ENCODE measurements around the gene MED26.
A peak's percentile ranks its signal among the peaks of the same experiment; 100 is the strongest.
"Not testable (repeated sequence)": the region's sequence is repeated elsewhere in the genome, so short reads cannot be mapped to it uniquely, and the experiment has no call there.

The MED26 gene, protein sequence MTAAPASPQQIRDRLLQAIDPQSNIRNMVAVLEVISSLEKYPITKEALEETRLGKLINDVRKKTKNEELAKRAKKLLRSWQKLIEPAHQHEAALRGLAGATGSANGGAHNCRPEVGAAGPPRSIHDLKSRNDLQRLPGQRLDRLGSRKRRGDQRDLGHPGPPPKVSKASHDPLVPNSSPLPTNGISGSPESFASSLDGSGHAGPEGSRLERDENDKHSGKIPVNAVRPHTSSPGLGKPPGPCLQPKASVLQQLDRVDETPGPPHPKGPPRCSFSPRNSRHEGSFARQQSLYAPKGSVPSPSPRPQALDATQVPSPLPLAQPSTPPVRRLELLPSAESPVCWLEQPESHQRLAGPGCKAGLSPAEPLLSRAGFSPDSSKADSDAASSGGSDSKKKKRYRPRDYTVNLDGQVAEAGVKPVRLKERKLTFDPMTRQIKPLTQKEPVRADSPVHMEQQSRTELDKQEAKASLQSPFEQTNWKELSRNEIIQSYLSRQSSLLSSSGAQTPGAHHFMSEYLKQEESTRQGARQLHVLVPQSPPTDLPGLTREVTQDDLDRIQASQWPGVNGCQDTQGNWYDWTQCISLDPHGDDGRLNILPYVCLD

DNA sequence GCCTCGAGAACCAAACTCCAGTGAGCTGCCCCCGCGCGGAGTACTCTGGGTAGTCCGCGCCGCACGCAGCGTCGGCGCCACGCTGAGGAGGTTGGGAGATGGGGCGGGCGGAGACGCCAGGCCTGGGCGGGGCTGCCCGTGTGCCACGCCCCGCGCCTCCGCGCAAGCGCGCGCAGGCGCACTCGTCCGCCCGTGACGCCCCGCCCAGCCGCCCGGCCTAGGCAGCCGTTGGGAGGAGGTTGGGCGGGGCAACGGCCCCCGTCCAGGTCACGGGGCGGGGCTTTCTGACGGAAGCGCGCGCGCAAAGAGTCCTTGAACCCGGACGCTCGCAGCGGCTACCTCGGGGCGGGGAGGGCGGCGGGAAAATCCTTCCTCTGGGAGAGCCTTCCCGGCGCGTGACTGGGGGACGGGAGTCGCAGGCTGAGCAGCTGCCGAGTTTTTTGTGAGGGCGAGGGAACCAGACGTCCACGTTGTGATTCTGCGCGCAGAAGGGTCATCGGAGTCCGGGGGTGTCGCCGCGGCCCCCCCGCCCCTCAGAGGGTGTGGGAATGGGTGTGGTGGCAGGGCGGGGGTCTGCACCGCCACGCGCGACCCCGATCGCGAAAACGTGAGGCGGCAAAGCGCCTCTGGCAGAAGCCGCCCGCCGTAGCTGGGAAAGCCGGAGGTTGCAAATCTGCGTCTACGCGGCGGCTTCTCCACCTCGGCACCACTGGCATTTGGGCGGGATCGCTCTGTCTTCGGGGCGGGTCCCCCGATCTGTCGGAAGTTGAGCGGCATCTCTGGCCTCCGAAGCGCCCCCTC is at the start of gene MED26:
Gene MED26 (minus strand): TSS at position 22 of the 801 bp plus-strand sequence. CDS start 261 bp downstream, outside the sequence.
- DNase-seq (ENCODE audit: low read depth in 2 of 2): peak; percentile 96 to 97

DNA sequence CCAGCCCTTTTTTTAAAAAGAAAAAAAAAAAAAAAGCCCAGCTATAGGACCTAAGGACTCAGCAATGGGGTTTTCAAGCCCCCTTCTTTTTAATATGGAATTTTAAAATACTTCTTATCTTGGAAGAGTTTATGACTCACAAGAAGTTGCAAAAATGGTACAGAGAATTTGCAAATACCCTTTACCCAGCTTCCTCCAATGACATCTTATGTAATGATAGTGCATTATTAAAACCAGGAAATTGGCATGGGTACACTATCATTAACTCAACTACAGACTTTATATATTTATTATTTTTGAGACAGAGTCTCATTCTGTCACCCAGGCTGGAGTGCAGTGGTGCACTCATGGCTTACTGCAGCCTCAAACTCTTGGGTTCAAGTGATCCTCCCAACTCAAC is 49.1 kb upstream of the MED26 start:
- no peak for DNase-seq (ENCODE audit: low read depth in 2 of 2)

DNA sequence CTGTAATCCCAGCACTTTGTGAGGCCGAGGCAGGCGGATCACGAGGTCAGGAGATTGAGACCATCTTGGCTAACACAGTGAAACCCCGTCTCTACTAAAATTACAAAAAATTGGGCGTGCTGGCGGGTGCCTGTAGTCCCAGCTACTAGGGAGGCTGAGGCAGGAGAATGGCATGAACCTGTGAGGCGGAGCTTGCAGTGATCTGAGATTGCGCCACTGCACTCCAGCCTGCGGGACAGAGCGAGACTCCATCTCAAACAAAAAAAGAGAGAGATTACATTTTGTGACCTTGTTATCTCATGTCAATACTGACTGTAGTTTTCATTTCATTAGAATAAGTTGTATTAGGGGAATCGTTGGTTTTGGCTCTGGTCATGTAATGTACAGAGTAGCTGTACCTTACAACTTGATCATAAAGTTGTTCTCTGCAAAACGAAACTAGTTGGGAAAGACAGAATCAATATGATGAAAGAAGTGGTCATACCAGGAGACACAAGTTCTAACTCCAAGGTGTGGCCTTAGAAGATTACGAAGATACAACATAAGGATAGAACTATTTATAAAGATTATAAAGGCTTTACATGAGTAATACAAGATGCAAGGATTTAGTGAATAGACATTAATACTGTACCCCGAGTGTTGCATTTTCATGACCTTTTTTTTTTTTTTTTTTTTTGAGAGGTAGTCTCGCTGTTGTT is 48.2 kb upstream of the MED26 start:
- DNase-seq (ENCODE audit: low read depth in 2 of 2): no peak

DNA sequence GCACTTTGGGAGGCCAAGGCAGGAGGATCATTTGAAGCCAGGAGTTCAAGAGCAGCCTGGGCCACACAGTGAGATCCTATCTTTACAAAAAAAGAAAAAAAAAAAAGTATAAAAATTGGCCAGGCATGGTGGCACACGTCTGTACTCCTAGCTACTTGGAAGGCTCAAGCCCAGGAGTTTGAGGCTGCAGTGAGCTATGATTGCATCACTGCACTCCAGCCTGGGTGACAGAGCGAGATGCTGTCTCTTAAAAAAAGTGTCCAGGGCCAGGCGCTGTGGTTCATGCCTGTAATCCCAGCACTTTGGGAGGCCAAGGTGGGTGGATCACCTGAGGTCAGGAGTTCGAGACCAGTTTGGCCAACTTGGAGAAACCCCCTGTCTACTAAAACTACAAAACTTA is 45.8 kb upstream of the MED26 start:
- DNase-seq (ENCODE audit: low read depth in 2 of 2): not testable (repeated sequence)

DNA sequence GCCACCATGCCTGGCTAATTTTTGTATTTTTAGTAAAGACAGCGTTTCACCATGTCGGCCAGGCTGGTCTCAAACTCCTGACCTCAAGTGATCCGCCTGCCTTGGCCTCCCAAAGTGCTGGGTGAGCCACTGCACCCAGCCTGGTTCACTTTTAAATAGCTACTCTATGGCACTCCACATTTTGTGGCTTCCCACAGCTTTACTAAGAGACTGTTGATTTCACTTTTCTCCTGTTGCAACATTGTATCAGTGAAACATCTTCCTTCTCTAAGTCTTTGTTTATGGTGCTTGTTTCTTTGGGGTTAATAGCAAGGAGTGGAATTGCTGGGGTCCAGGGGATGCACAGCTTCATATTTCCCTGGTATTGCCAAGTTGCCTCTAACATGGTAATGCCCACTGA is 45.2 kb upstream of the MED26 start:
- no peak for DNase-seq (ENCODE audit: low read depth in 2 of 2)

DNA sequence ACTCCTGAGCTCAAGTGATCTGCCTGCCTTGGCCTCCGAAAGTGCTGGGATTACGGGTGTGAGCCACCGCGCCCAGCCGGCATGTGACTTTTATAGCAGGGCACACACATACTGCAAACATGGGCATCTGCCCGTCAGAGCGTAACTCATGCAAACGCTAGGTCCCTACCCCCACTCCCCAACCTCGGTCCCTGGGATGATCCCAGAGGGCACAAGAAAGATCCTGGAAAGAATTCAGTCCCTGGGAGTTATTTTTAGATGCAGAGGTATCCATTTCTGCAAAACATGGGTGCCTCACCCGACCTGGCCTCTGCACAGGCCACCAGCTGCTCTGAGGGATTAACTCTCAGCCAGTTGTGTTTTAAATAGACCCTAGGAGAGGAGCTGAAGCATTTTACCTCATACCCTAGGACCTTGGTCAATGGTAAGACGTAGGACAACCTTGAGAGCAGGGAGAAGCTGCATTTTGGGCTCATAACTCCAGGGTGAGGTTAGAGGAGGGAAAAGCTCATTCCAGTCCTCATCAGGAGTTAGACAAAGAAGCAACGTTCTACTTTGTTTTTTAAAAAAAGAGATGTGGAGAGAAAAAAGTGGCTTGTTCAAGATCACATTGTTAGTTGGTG is 43.8 kb upstream of the MED26 start:
- no peak for DNase-seq (ENCODE audit: low read depth in 2 of 2)

DNA sequence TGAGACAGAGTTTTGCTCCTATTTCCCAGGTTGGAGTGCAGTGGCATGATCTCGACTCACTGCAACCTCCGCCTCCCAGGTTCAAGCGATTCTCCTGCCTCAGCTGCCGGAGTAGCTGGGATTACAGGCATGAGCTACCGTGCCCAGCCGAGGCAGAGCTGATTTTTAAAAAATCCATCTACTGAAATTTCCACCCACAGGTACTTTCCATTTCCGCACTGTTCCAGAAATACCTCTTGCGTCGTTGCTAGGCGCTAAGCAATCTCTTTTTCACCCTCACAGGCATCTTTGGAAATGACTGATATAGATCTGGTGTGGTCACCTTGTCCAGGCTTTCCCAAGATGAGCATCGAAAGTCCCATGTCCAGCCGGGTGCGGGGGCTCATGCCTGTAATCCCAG is 42.3 kb upstream of the MED26 start:
- DNase-seq (ENCODE audit: low read depth in 2 of 2): no peak

DNA sequence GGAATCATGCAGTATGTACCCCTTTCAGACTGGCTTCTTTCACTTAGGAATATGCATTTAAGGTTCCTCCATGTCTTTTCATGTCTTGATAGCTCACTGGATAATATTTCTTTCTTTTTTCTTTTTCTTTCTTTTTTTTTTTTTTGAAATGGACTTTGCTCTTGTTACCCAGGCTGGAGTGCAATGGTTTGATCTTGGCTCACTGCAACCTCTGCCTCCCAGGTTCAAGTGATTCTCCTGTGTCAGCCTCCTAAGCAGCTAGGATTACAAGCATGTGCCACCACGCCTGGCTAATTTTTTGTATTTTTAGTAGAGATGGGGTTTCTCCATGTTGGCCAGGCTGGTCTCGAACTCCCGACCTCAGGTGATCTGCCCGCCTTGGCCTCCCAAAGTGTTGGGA is 40.7 kb upstream of the MED26 start:
- DNase-seq (ENCODE audit: low read depth in 2 of 2): not testable (repeated sequence)

DNA sequence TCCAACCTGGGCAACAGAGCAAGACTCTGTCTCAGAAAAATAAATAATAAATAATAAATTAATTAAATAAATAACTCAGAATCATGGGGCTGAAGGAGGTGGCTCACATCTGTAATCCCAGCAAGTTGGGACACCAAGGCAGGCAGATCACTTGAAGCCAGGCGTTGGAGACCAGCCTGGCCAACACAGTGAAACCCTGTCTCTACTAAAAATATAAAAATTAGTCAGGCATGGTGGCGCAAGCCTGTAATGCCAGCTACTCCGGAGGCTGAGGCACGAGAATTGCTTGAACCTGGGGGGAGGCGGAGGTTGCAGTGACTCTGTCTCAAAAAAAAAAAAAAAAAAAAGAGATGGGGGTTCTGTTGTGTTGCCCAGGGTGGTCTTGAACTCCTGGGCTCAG is 40.2 kb upstream of the MED26 start:
- DNase-seq (ENCODE audit: low read depth in 2 of 2): no peak

DNA sequence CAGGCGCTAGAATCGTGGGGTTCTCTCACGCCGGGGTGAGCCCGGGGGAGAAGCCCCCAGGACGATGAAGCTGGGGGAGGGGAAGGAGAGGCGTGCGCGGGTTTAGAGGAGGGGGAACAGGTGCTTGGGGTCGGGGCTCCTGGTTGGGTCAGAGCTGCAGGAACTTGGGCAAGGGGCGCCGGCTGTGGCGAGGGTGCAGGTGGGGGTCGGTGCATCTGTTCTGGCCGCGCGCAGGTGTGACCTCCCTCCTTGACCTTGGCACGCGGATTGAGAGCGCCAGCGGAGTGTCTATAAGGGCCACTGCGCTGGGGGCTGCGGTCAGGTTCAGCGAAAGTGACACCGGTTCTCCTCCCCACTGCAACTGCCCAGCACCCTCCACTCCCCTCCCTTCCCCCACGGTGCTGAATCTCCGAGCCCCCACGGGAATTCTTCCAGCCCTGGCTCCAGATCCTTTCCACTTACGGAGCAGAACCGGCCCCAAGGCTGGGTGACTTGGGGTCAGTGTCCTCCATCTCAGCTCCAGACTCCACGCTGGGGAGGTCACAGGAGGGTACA is 33.6 kb upstream of the MED26 start:
- DNase-seq (ENCODE audit: low read depth in 2 of 2): no peak

DNA sequence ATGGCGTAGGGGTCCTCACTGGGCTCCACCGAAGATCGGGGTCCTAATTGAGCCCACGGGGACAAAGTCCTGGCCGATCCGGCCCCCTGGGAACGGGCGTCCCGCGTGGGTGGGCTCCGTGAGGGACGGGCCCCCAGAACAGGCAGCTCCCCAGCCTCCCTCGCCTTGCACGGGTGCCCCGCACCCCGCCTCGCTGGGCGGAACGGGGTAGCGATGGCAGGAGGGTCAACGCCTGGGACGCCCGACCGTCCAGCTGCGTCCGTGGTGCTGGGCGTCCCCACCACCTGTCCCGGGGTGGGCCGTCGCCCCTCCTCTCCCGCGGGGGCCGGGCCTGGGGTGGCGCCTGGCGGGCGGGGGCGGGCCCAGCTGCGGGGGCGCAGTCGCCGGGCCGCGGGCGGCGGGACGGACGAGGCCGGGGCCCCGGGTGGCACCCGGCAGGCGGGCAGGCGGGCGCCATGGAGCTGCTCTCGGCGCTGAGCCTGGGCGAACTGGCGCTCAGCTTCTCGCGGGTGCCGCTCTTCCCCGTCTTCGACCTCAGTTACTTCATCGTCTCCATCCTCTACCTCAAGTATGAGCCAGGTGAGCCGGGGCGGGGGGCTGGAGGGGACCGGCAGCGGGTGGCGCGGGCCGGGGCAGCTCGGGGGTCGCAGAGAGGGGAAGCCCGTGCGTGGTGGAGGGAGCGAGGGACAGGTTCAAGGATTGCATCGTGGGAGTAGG is 32.9 kb upstream of the MED26 start, which contains the start of gene TMEM38A:
Gene TMEM38A (plus strand): TSS at position 377 of the 717 bp plus-strand sequence. CDS start 79 bp downstream, at position 456.
- peak; percentile 21 to 43 for DNase-seq (ENCODE audit: low read depth in 2 of 2)

DNA sequence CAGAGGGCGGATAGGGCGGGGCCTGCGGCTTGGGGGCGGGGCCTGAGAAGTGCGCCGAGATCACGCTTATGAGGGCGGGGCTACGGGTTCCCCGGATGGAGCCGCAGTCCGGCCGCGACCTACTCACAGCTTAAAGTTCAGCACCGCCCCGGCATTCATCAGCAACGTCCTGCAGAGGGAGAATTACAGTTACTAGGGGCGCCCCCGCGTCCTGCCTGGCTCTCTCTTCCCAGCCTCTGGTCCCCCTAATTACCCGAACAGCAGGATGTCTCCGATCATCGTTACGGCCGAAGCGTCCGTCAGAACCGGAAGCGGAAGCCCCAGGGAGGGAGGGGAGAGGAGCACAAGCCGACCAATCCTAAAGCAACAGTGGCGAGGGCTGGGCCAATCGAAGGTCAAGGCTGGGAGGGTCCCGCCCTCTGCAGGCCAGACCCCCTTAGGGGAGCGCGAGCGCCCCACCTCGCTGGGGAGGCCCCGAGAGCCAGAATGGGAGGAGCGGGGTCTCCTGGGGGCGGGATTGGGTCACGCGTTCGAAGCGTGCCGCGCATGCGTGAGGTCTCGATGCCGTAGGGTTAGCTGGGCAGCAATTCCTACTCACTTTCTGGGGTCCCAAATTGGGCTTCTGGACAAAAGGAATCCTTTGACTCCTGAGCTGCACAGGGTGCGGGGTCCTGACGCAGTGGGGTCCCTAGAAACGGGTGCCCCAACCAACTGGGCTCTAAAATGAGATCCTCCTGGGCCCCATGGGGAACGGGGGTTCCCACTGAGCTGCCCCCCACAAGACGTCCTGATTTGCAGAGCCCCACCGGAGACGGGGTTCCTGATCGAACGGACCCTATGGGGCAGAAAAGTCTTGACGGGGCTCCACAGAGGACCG is 32.1 kb upstream of the MED26 start, which contains the start of gene SMIM7:
Gene SMIM7 (minus strand): TSS at position 313 of the 877 bp plus-strand sequence. CDS start 34 bp downstream, at position 279.
- peak; percentile 96 to 97 for DNase-seq (ENCODE audit: low read depth in 2 of 2)

DNA sequence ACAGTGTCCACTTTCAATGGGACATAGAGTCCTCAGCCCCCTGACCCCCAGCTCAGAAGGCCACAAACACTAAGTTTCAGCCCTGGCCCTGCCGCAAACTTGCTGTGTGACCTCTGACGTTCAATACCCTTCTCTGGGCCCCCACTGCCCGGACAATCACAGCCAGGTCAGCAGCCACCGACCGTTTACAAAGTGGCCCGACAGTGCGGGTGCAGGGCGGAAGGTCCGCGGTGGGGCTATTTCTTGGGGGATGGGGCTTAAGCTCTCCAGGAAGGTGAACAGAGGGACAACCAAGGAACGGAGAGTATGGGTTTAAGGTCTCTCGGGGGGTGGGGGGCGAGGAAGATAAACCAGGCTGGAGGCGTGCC is 31.4 kb upstream of the MED26 start:
- DNase-seq (ENCODE audit: low read depth in 2 of 2): no peak

DNA sequence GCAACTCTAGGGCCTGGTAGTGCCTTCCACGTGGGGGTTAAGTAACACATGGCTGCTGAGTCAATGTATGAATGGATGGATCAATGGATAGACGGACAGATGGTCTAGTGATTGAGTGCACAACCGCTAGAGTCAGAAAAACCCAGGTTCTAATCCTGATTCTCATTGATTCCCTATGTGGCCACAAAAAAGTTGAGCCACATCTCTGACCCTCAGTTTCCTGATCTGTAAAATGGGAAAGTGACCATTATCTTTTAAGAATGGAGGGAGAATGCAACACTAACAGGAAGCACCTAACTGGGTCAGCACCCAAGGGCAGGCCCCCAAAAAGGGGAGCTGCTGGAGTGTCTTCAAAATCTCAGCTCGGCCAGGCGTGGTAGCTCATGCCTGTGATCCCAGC is 29.4 kb upstream of the MED26 start:
- no peak for DNase-seq (ENCODE audit: low read depth in 2 of 2)

DNA sequence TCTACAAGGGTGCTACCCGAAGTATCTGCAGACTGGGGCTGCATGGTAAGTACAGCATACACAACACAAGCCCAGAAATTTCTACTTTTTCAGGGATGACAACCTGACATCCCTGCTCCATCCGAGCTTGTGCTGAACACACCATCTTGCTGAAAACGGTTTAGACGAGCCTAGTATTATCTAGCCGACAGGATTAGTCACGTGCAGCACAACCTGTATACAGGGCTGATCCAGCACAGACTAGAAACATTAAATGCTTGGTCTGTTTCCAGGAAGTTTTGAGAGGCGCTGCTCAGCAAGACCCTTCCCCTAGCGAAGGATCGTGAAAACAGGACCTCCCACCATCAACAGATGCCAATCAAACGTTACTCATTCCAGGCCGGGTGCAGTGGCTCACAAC is 27.7 kb upstream of the MED26 start:
- DNase-seq (ENCODE audit: low read depth in 2 of 2): no peak

DNA sequence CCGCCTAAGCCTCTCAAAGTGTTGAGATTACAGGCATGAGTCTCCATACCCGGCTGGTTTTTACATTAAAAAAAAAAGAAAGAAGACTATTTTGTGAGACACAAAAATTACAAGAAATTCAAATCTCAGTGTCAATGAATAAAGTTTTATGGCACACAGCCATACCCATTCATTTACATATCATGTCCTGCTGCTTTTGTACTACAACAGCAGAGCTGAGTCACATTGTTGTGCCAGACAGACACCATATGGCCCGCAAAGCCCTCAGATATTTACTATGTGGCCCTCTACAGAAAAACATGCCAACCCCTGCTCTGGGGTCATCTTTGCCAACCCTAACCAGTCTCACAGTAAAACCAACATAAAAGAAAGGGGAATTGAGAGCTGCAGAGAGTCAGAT is 26.6 kb upstream of the MED26 start:
- no peak for DNase-seq (ENCODE audit: low read depth in 2 of 2)

DNA sequence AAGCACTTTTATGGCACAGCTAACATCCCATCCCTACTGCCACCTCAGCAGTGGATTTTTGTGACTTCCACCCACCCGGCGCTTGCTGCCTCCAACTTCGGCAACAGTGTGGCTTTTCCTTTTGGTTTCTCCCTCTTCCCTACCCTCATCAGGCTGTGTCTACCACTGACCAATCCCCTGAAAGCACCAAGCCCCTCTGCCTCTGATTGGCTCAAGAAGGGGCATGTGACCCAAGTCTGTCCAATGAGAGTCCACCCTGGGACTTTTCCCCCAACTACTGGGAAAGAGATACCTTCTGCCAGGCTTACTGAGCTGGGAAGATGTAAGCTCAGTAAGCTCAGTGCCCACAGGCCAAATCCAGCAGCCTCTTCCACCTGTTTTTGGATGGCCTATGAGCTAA is 26.1 kb upstream of the MED26 start:
- no peak for DNase-seq (ENCODE audit: low read depth in 2 of 2)

DNA sequence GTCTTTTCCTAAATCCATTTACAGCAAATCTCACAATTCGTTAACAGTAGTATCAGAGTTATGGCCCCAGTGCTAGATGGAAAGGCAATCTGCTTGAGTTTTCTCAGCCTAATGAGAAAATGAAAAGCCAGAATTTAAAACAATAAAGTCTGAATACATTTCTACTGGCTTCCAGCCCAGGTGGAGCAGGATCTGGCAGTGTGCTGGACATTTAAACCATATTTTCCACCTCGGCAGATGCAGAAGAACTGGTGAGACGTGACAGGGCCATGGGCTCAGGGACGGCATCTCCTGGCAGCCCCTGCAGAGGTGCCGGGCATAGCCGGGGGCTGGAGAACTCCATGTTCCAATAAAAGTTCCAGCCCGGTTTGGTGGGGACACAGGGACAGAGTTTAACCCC is 24.9 kb upstream of the MED26 start:
- DNase-seq (ENCODE audit: low read depth in 2 of 2): no peak

DNA sequence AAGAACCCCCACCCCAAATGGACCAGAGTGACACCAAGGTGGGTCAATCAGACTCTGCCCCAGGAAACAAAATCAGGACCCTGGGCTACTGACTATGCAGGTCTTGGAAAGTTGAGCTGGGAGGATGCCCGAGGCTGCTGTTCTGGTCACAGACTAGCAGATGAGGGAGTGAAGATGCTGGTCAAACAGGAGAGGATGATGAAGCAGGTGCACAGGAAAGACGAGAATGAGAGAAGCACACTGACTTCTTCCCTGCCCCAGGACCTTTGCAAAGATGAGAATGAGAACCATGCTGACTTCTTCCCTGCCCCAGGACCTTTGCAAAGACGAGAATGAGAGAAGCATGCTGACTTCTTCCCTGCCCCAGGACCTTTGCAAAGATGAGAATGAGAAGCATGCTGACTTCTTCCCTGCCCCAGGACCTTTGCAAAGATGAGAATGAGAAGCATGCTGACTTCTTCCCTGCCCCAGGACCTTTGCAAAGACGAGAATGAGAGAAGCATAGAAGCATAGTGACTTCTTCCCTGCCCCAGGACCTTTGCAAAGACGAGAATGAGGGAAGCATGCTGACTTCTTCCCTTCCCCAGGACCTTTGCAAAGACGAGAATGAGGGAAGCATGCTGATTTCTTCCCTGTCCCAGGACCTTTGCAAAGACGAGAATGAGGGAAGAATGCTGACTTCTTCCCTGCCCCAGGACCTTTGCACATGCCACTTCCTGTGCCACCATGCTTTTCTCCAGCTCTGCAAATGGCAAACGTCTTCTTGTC is 23.6 kb upstream of the MED26 start:
- DNase-seq (ENCODE audit: low read depth in 2 of 2): not testable (repeated sequence)
